ENCODE data around the gene THSD4.
"Not testable (repeated sequence)": the region's sequence is repeated elsewhere in the genome, so short reads cannot be mapped to it uniquely, and the experiment has no call there.

THSD4 gene

DNA sequence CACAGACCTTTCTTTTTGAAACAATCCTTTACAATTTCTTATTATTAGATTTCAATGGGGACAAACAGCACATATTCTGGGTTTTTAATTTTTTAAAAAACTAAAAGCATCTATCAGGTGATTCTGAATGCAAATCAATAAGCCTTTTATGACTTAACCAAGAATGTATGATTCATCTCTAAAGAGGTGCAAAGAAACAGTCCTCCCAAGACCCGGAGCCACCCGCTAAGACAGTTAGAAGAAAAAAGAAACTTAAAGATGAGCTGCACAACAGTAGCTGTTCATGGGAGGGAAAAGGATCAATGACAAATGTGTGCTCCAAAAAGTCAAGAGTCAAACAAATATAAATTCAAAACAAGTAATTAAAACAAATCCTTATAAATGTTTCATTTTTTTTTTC is 319.5 kb downstream of the THSD4 start:
- H3K27me3 ChIP-seq (ENCODE audit: control insufficient read depth in 1 of 2, insufficient read depth in 2 of 2, low read length in 2 of 2) = no peaks in the 10 kb centered on the region
- H3K36me3 ChIP-seq (ENCODE audit: insufficient read depth, low read length) = no peaks in the 10 kb centered on the region
- no peaks in the 10 kb centered on the region for H3K4me1 ChIP-seq (ENCODE audit: insufficient read depth, low read length)
- H3K9ac ChIP-seq (ENCODE audit: low read length) = no peak overlapping the region
- H3K9me3 ChIP-seq (ENCODE audit: low read length) = no peaks in the 10 kb centered on the region
- H3K27ac ChIP-seq (ENCODE audit: low read depth, low read length) = no peak overlapping the region
- no peak overlapping the region for H3K4me3 ChIP-seq (ENCODE audit: low read depth in 1 of 2, low read length in 2 of 2)

DNA sequence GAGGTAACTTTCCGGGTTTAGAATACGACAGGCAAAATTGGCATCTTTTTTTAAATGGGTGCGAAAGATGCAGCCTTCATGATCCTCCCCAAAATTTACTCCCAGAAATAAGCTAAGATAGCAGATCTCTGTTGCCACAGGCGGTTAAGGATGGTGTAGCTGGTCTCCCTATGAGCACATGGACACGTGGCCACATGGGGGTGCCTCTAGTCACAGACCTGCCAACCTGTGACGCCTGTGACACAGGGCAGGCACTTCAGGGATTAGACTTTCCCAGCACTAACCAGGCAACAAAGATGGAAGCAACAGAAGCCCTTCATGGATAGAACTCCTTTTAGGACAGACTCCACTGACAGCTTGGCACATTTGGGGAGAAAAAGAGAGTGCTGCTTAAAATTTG is 320.3 kb downstream of the THSD4 start:
- no peak overlapping the region for H3K9ac ChIP-seq (ENCODE audit: low read length)
- H3K27ac ChIP-seq (ENCODE audit: low read depth, low read length) = no peak overlapping the region
- no peaks in the 10 kb centered on the region for H3K9me3 ChIP-seq (ENCODE audit: low read length)
- no peaks in the 10 kb centered on the region for H3K36me3 ChIP-seq (ENCODE audit: insufficient read depth, low read length)
- no peaks in the 10 kb centered on the region for H3K27me3 ChIP-seq (ENCODE audit: control insufficient read depth in 1 of 2, insufficient read depth in 2 of 2, low read length in 2 of 2)
- H3K4me3 ChIP-seq (ENCODE audit: low read depth in 1 of 2, low read length in 2 of 2) = no peak overlapping the region
- no peaks in the 10 kb centered on the region for H3K4me1 ChIP-seq (ENCODE audit: insufficient read depth, low read length)

GRCh38 chr15:71436854-71437253 is 321.6 kb downstream of the THSD4 start:
- H3K27ac ChIP-seq (ENCODE audit: low read depth, low read length) = no peak overlapping the region
- H3K4me3 ChIP-seq (ENCODE audit: low read depth in 1 of 2, low read length in 2 of 2) = no peak overlapping the region
- H3K9ac ChIP-seq (ENCODE audit: low read length) = no peak overlapping the region
- no peaks in the 10 kb centered on the region for H3K36me3 ChIP-seq (ENCODE audit: insufficient read depth, low read length)
- H3K9me3 ChIP-seq (ENCODE audit: low read length) = no peaks in the 10 kb centered on the region
- no peaks in the 10 kb centered on the region for H3K27me3 ChIP-seq (ENCODE audit: control insufficient read depth in 1 of 2, insufficient read depth in 2 of 2, low read length in 2 of 2)
- H3K4me1 ChIP-seq (ENCODE audit: insufficient read depth, low read length) = no peaks in the 10 kb centered on the region

DNA sequence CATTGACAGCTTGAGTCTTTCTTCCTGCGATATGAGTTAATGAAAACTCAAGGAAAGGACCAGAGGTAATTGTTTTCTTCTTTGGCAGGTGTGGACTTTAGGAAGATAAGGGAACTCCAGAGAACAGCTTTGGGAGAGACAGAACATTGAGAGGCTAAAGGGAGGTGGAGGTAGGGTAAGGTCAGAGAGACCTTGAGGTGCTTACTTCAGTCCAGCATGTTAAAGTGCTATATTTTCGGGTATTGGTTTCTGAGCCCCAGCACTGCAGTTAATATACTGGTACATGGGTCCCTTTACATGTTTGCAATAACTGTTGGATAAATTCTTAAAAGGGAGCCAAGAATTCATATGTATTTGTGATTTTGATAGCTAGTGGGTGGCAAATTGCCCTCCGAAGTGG is 322.1 kb downstream of the THSD4 start:
- no peak overlapping the region for H3K9ac ChIP-seq (ENCODE audit: low read length)
- no peaks in the 10 kb centered on the region for H3K9me3 ChIP-seq (ENCODE audit: low read length)
- H3K4me3 ChIP-seq (ENCODE audit: low read depth in 1 of 2, low read length in 2 of 2) = no peak overlapping the region
- no peaks in the 10 kb centered on the region for H3K27me3 ChIP-seq (ENCODE audit: control insufficient read depth in 1 of 2, insufficient read depth in 2 of 2, low read length in 2 of 2)
- no peak overlapping the region for H3K27ac ChIP-seq (ENCODE audit: low read depth, low read length)
- H3K4me1 ChIP-seq (ENCODE audit: insufficient read depth, low read length) = no peaks in the 10 kb centered on the region
- no peaks in the 10 kb centered on the region for H3K36me3 ChIP-seq (ENCODE audit: insufficient read depth, low read length)

DNA sequence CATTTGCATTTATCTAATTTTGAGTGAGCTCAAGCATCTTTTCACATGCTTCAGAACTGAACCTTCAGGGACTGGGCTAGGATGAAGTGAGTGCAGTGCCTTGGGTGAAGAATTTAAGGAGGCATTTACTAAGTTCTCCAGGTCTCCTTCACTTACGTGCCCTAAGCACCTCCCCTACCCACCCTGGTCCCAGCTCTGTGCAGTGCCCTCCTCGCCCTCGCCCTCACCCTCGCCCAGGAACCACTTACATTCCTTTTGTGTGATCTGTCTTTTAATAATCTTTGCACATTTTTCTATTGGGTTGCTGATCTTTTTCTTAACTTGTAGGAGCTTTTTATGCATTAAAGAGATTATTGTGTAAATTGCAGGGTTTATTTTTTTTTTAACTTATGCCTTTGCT is 322.6 kb downstream of the THSD4 start:
- H3K4me1 ChIP-seq (ENCODE audit: insufficient read depth, low read length) = no peaks in the 10 kb centered on the region
- no peak overlapping the region for H3K27ac ChIP-seq (ENCODE audit: low read depth, low read length)
- no peak overlapping the region for H3K4me3 ChIP-seq (ENCODE audit: low read depth in 1 of 2, low read length in 2 of 2)
- no peaks in the 10 kb centered on the region for H3K27me3 ChIP-seq (ENCODE audit: control insufficient read depth in 1 of 2, insufficient read depth in 2 of 2, low read length in 2 of 2)
- no peaks in the 10 kb centered on the region for H3K9me3 ChIP-seq (ENCODE audit: low read length)
- no peaks in the 10 kb centered on the region for H3K36me3 ChIP-seq (ENCODE audit: insufficient read depth, low read length)
- no peak overlapping the region for H3K9ac ChIP-seq (ENCODE audit: low read length)

DNA sequence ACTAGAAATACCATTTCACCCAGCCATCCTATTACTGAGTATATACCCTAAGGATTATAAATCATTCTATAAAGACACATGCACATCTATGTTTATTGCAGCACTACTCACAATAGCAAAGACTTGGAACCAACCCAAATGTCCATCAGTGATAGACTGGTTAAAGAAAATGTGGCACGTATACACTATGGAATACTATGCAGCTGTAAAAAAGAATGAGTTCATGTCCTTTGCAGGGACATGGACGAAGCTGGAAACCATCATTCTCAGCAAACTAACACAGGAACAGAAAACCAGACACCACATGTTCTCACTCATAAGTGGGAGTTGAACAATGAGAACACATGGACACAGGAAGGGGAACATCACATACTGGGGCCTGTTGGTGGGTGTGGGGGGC is 324.2 kb downstream of the THSD4 start:
- H3K27me3 ChIP-seq (ENCODE audit: control insufficient read depth in 1 of 2, insufficient read depth in 2 of 2, low read length in 2 of 2); H3K27ac ChIP-seq (ENCODE audit: low read depth, low read length); H3K9me3 ChIP-seq (ENCODE audit: low read length); H3K4me3 ChIP-seq (ENCODE audit: low read depth in 1 of 2, low read length in 2 of 2); H3K9ac ChIP-seq (ENCODE audit: low read length); H3K4me1 ChIP-seq (ENCODE audit: insufficient read depth, low read length); H3K36me3 ChIP-seq (ENCODE audit: insufficient read depth, low read length): not testable (repeated sequence)

GRCh38 chr15:71440489-71441110 is 325.3 kb downstream of the THSD4 start:
- Histone ChIP-seq H3K4me1 (ENCODE audit: insufficient read depth, low read length) (no peaks in the 10 kb centered on the region), H3K27me3 (ENCODE audit: control insufficient read depth in 1 of 2, insufficient read depth in 2 of 2, low read length in 2 of 2) (no peaks in the 10 kb centered on the region), H3K9ac (ENCODE audit: low read length) (no peak overlapping the region), H3K4me3 (ENCODE audit: low read depth in 1 of 2, low read length in 2 of 2) (no peak overlapping the region), H3K27ac (ENCODE audit: low read depth, low read length) (no peak overlapping the region), H3K9me3 (ENCODE audit: low read length) (no peaks in the 10 kb centered on the region), H3K36me3 (ENCODE audit: insufficient read depth, low read length) (no peaks in the 10 kb centered on the region)

- H3K4me3 ChIP-seq (ENCODE audit: low read depth in 1 of 2, low read length in 2 of 2) = no peak overlapping the region
- no peaks in the 10 kb centered on the region for H3K27me3 ChIP-seq (ENCODE audit: control insufficient read depth in 1 of 2, insufficient read depth in 2 of 2, low read length in 2 of 2)
- no peak overlapping the region for H3K9ac ChIP-seq (ENCODE audit: low read length)
- no peak overlapping the region for H3K27ac ChIP-seq (ENCODE audit: low read depth, low read length)
- H3K4me1 ChIP-seq (ENCODE audit: insufficient read depth, low read length) = no peaks in the 10 kb centered on the region
- no peaks in the 10 kb centered on the region for H3K36me3 ChIP-seq (ENCODE audit: insufficient read depth, low read length)
- H3K9me3 ChIP-seq (ENCODE audit: low read length) = no peaks in the 10 kb centered on the region
Observed at GRCh38 chr15:71443538-71443937, 328.3 kb downstream of the THSD4 start.

GRCh38 chr15:71444032-71444810 is 328.9 kb downstream of the THSD4 start:
- no peaks in the 10 kb centered on the region for H3K36me3 ChIP-seq (ENCODE audit: insufficient read depth, low read length)
- H3K9me3 ChIP-seq (ENCODE audit: low read length) = no peaks in the 10 kb centered on the region
- H3K27me3 ChIP-seq (ENCODE audit: control insufficient read depth in 1 of 2, insufficient read depth in 2 of 2, low read length in 2 of 2) = no peaks in the 10 kb centered on the region
- H3K9ac ChIP-seq (ENCODE audit: low read length) = no peak overlapping the region
- H3K27ac ChIP-seq (ENCODE audit: low read depth, low read length) = no peak overlapping the region
- H3K4me1 ChIP-seq (ENCODE audit: insufficient read depth, low read length) = no peaks in the 10 kb centered on the region
- no peak overlapping the region for H3K4me3 ChIP-seq (ENCODE audit: low read depth in 1 of 2, low read length in 2 of 2)

- H3K4me1 ChIP-seq (ENCODE audit: insufficient read depth, low read length) = no peaks in the 10 kb centered on the region
- no peak overlapping the region for H3K9ac ChIP-seq (ENCODE audit: low read length)
- no peaks in the 10 kb centered on the region for H3K27me3 ChIP-seq (ENCODE audit: control insufficient read depth in 1 of 2, insufficient read depth in 2 of 2, low read length in 2 of 2)
- H3K27ac ChIP-seq (ENCODE audit: low read depth, low read length) = no peak overlapping the region
- H3K36me3 ChIP-seq (ENCODE audit: insufficient read depth, low read length) = no peaks in the 10 kb centered on the region
- no peaks in the 10 kb centered on the region for H3K9me3 ChIP-seq (ENCODE audit: low read length)
- H3K4me3 ChIP-seq (ENCODE audit: low read depth in 1 of 2, low read length in 2 of 2) = no peak overlapping the region
Observed at GRCh38 chr15:71444866-71445590, 329.8 kb downstream of the THSD4 start.

DNA sequence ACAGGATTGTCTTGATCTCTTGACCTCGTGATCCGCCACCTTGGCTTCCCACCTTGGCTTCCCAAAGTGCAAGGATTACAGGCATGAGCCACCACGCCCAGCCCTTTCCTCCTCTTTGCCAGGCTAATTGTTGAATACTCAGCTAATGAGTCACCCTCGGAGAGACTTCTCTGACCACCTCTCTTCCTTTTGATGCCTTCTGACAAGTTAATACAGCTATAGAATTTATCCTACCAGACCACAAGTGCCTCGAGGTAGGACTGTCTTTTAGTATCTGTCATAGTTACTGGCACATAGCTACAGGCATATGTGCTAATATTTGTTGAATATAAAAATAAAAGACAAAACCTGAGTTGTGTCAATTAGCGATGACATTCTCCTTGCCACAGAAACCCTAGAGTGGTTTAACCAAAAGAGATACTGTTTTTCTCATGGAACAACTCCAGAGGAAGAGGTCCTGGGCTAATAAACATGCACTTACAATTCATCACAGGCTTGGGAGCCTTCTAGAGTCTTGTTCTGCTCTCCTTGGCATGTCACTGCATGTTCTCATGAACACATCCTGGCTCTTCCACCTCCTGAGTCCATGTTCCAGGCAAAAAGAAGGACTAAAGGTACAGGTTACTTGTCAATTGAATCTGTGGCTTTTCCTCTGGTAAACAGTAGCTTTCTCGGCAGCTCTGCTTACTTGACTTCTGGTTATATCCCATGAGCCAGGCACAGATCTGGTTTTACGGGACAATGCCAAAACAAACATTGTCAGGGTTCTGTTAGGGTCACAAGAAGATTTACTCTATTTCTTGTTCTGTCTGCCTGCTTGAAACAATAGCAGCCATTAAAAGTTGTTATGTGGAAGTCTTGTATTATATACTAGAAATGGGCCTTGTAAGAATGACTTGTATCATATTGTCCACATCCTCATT is 332.3 kb downstream of the THSD4 start:
- H3K9ac ChIP-seq (ENCODE audit: low read length) = no peak overlapping the region
- no peaks in the 10 kb centered on the region for H3K36me3 ChIP-seq (ENCODE audit: insufficient read depth, low read length)
- H3K27me3 ChIP-seq (ENCODE audit: control insufficient read depth in 1 of 2, insufficient read depth in 2 of 2, low read length in 2 of 2) = no peaks in the 10 kb centered on the region
- H3K27ac ChIP-seq (ENCODE audit: low read depth, low read length) = no peak overlapping the region
- no peak overlapping the region for H3K4me3 ChIP-seq (ENCODE audit: low read depth in 1 of 2, low read length in 2 of 2)
- H3K4me1 ChIP-seq (ENCODE audit: insufficient read depth, low read length) = no peaks in the 10 kb centered on the region
- H3K9me3 ChIP-seq (ENCODE audit: low read length) = no peaks in the 10 kb centered on the region

Data from muscle layer of colon (tissue), 2 donors.